SK-N-SH (cell line): Measurements from ENCODE around the gene ZNF608. TPM values are rescaled to one million over a fixed set of nuclear protein-coding genes. Genes with fewer than 3 reads are reported as not detected.
A peak's percentile ranks its signal among the peaks of the same experiment; 100 is the strongest.

Source experiments
- CTCF ChIA-PET: fragments of 300-600, 350-600 bp; formaldehyde crosslinking; extraction: SDS; loops from one replicate; lab custom pipeline; 2021; lab: Yijun Ruan, JAX
- POLR2A ChIA-PET: fragments of 350-600 bp; sonication (Branson Sonifier 250); formaldehyde crosslinking; extraction: SDS; loops from one replicate; lab custom pipeline; 2020; ENCODE audit warnings: antibody characterized with exemption, inconsistent platforms; lab: Yijun Ruan, JAX
- DNase-seq: peaks from one replicate; pipeline ENCODE4 v3.0.0; 2012
- H2AFZ ChIP-seq: fragments of 200-600 bp; sonication (generic); 2 replicates; pipeline ENCODE4 v1.8.1; 2016; ENCODE audit warnings: antibody characterized with exemption, mild to moderate bottlenecking, low read depth
- H3F3A ChIP-seq: fragments of 200-600 bp; sonication (generic); replicated peaks from 2 replicates; pipeline ENCODE3; 2016; ENCODE audit warnings: antibody characterized with exemption, mild to moderate bottlenecking; ENCODE audit not compliant: insufficient read depth
- H3K27ac ChIP-seq, 2 experiments: fragments of 200-500 bp in 1 of 2; fragments of 200-600 bp in 1 of 2; sonication (Bioruptor generic) in 1 of 2; sonication (generic), shearing (Covaris generic) in 1 of 2; 2 replicates each; pipeline versions ENCODE4 v1.5.1 to v1.6.1; 2014 to 2016; ENCODE audit warnings: low read depth in 2 of 2, inconsistent platforms in 1 of 2, low read length in 1 of 2, mild to moderate bottlenecking in 1 of 2, mixed read lengths in 1 of 2
- H3K27me3 ChIP-seq: fragments of 200-600 bp; sonication (generic), shearing (Covaris generic); 2 replicates; pipeline ENCODE4 v1.6.1; 2016; ENCODE audit warnings: mixed run types; ENCODE audit not compliant: insufficient read depth
- H3K36me3 ChIP-seq, 2 experiments: fragments of 200-500 bp in 1 of 2; fragments of 200-600 bp in 1 of 2; sonication (Bioruptor generic) in 1 of 2; sonication (generic) in 1 of 2; replicated peaks in 1 of 2; 2 replicates each; pipeline versions ENCODE3 to v1.5.1; 2014 to 2016; ENCODE audit warnings: low read length in 1 of 2, mild to moderate bottlenecking in 1 of 2; ENCODE audit not compliant: insufficient read depth in 2 of 2, control insufficient read depth in 1 of 2
- H3K4me1 ChIP-seq, 2 experiments: fragments of 200-500 bp in 1 of 2; fragments of 200-600 bp in 1 of 2; sonication (Bioruptor generic) in 1 of 2; sonication (generic), shearing (Covaris generic) in 1 of 2; 2 replicates each; pipeline versions ENCODE4 v1.5.1 to v1.6.1; 2014 to 2016; ENCODE audit warnings: low read depth in 1 of 2, low read length in 1 of 2, mixed run types in 1 of 2; ENCODE audit not compliant: insufficient read depth in 2 of 2, control insufficient read depth in 1 of 2
- H3K4me2 ChIP-seq: fragments of 200-600 bp; sonication (generic), shearing (Covaris generic); 2 replicates; pipeline ENCODE4 v1.6.1; 2017; ENCODE audit warnings: mixed run types
- H3K4me3 ChIP-seq, 2 experiments: fragments of 200-500 bp in 1 of 2; fragments of 200-600 bp in 1 of 2; sonication (Bioruptor generic) in 1 of 2; sonication (generic), shearing (Covaris generic) in 1 of 2; 2 replicates each; pipeline versions ENCODE4 v1.5.1 to v1.8.1; 2014 to 2016; ENCODE audit warnings: low read depth in 2 of 2, inconsistent platforms in 1 of 2, low read length in 1 of 2, mild to moderate bottlenecking in 1 of 2, mixed read lengths in 1 of 2, moderate library complexity in 1 of 2
- H3K79me2 ChIP-seq: fragments of 200-600 bp; sonication (generic); 2 replicates; pipeline ENCODE4 v1.8.1; 2017; ENCODE audit warnings: mild to moderate bottlenecking; ENCODE audit not compliant: insufficient read depth
- H3K9ac ChIP-seq: fragments of 200-600 bp; sonication (generic); 2 replicates; pipeline ENCODE4 v1.6.1; 2017; ENCODE audit warnings: mixed run types
- H3K9me2 ChIP-seq: fragments of 200-600 bp; sonication (generic); 2 replicates; pipeline ENCODE4 v1.6.1; 2017; ENCODE audit warnings: mixed run types
- H3K9me3 ChIP-seq: fragments of 200-600 bp; sonication (generic); 2 replicates; pipeline ENCODE4 v1.6.1; 2017; ENCODE audit warnings: mixed run types, mild to moderate bottlenecking, moderate library complexity
- H4K20me1 ChIP-seq: fragments of 200-600 bp; sonication (generic); 2 replicates; pipeline ENCODE4 v1.6.1; 2017; ENCODE audit warnings: mild to moderate bottlenecking, mixed run types; ENCODE audit not compliant: insufficient read depth
- EP300 ChIP-seq, 2 experiments: IDR thresholded peaks; 2 replicates each; pipeline versions ENCODE4 v1.4.0 to v1.6.1; 2012; ENCODE audit warnings: borderline replicate concordance in 1 of 2, low read depth in 1 of 2, low read length in 1 of 2
- FOSL2 ChIP-seq: IDR thresholded peaks from 2 replicates; pipeline ENCODE4 v1.4.0; 2012; ENCODE audit warnings: low read depth, mild to moderate bottlenecking, moderate library complexity, borderline replicate concordance
- FOXJ3 ChIP-seq: sonication (generic); formaldehyde crosslinking; IDR thresholded peaks from 2 replicates; pipeline ENCODE4 v1.5.1; 2020; ENCODE audit warnings: mild to moderate bottlenecking, missing genetic modification reagents
- GABPA ChIP-seq: IDR thresholded peaks from 2 replicates; pipeline ENCODE4 v1.4.0; 2012; ENCODE audit warnings: low read depth, mild to moderate bottlenecking
- PBX3 ChIP-seq: IDR thresholded peaks from 2 replicates; pipeline ENCODE4; 2012
- REST ChIP-seq: IDR thresholded peaks from 2 replicates; pipeline ENCODE4 v1.6.1; 2012; ENCODE audit warnings: mild to moderate bottlenecking, low read depth, low read length, moderate library complexity
- TAF1 ChIP-seq: IDR thresholded peaks from 2 replicates; pipeline ENCODE4 v1.6.1; 2012; ENCODE audit warnings: low read depth, mild to moderate bottlenecking, low read length, moderate library complexity, borderline replicate concordance
- TEAD4 ChIP-seq: IDR thresholded peaks from 2 replicates; pipeline ENCODE4 v1.4.0; 2012; ENCODE audit warnings: mild to moderate bottlenecking, borderline replicate concordance; ENCODE audit not compliant: insufficient read depth
- USF2 ChIP-seq: fragments of 150-350 bp; IDR thresholded peaks from 2 replicates; pipeline ENCODE4 v1.6.1; 2017; ENCODE audit warnings: antibody characterized with exemption, low read length, low read depth, borderline replicate concordance
- WGBS: methylation state at CpG from one replicate; pipeline ENCODE4 v1.1.6; 2017; ENCODE audit warnings: low lambda C conversion rate; 5-methylcytosine and 5-hydroxymethylcytosine counted together
- polyA plus RNA-seq, 3 experiments: library from polyadenylated mRNA; depleted of rRNA; stranded (reverse); fragments of >200 nt; gene quantifications; 2 replicates each; pipeline ENCODE4 v1.2.3, GENCODE V29; 2012

ZNF608 gene
- polyA plus RNA-seq, 1 of the 3 experiments (the other 2 are of a cell fraction), result 4.9 TPM

- no peaks in the 10 kb centered on the region for H3K36me3 ChIP-seq
- H3K27ac ChIP-seq, result no peak overlapping the region
- no peaks in the 10 kb centered on the region for H3K79me2 ChIP-seq
- CTCF ChIA-PET, result no interaction called here
- no peak overlapping the region for H3K4me2 ChIP-seq
- TF ChIP-seq PBX3, result peak; percentile 19; the same call in 1 of the 2 replicates
- TF ChIP-seq TEAD4, result no peak
- no peak for TF ChIP-seq FOXJ3 (CRISPR knock-in tag)
- TF ChIP-seq, all 33 proteins: peak for 1
- Histone ChIP-seq H3K9me3 (no peaks in the 10 kb centered on the region), H2AFZ (no peak overlapping the region), H4K20me1 (no peaks in the 10 kb centered on the region), H3K27me3 (no peaks in the 10 kb centered on the region), H3K9me2 (no peaks in the 10 kb centered on the region), H3K4me1 (no peaks in the 10 kb centered on the region; a peak in 1 of 4 replicates), H3F3A (peaks cover 7% of the 10 kb centered on the region), H3K9ac (no peak overlapping the region), H3K4me3 (no peak overlapping the region)
- 41% methylated on average over 7 of the region's 7 CpGs for WGBS
- POLR2A ChIA-PET, result no interaction called here
- DNase-seq, result no peak
These were observed 44.7 kb upstream of the ZNF608 start for GRCh38 chr5:124790895-124791732.

- Histone ChIP-seq H2AFZ (no peak overlapping the region), H3K4me1 (no peaks in the 10 kb centered on the region; a peak in 1 of 4 replicates), H3K4me3 (no peak overlapping the region), H3K27ac (no peak overlapping the region)
- 75% methylated on average over 3 of the region's 3 CpGs for WGBS
- TF ChIP-seq GABPA (no peak), REST (peak; percentile 79), USF2 (no peak), FOSL2 (no peak), EP300 (IDR thresholded peaks at IDR 0.05; ENCODE audit: borderline replicate concordance in 1 of 2, low read depth in 1 of 2, low read length in 1 of 2) (no peak), TAF1 (no peak)
- TF ChIP-seq, all 33 proteins: peak for 1
- no peaks in the 10 kb centered on the region for H3K79me2 ChIP-seq
- no peak overlapping the region for H3K9ac ChIP-seq
- ChIA-PET POLR2A (no interaction called here), CTCF (no interaction called here)
- H3K36me3 ChIP-seq, result no peaks in the 10 kb centered on the region
- no peaks in the 10 kb centered on the region for H3K9me2 ChIP-seq
- no peaks in the 10 kb centered on the region for H3K27me3 ChIP-seq
- no peaks in the 10 kb centered on the region for H4K20me1 ChIP-seq
- H3F3A ChIP-seq, result peaks cover 7% of the 10 kb centered on the region
- H3K4me2 ChIP-seq, result no peak overlapping the region
- no peak for DNase-seq
- H3K9me3 ChIP-seq, result no peaks in the 10 kb centered on the region
These were observed 44.0 kb upstream of the ZNF608 start for GRCh38 chr5:124790301-124790894.
